ENCODE results near the gene GSTP1. TPM values are rescaled to one million over a fixed set of nuclear protein-coding genes. Genes with fewer than 3 reads are reported as not detected.
"Not testable (repeated sequence)": the region's sequence is repeated elsewhere in the genome, so short reads cannot be mapped to it uniquely, and the experiment has no call there.

The GSTP1 gene
- total RNA-seq, 1 experiment from 2014 or later, result 838 TPM

DNA sequence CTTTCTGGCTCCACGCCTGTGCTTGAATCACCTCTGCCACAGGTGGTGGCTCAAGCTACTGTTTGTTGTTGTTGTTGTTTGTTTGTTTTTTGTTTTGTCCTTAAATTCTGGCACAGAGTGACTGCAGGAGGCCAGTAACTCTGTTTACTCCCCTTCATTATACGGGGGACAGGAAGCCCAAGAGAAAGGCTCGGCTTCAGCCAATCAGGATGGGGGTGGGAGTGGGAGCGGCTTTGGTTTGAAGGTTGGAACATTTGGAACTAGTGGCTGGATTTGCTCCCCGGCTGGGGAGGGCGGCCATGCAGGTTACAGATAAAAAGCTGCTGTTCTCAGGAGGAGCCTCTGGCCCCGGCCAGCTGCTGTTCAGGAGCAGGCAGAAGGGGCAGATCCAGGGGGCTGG is 40.6 kb upstream of the GSTP1 start:
- Mint-ChIP-seq H3K36me3 (ENCODE audit: insufficient read depth, unreplicated experiment) (no peaks in the 10 kb centered on the region), H3K27ac (ENCODE audit: unreplicated experiment) (no peak overlapping the region), H3K4me3 (ENCODE audit: low read depth, unreplicated experiment) (no peak overlapping the region), H3K4me1 (ENCODE audit: low read depth, unreplicated experiment) (peaks cover 17% of the 10 kb centered on the region), H3K27me3 (ENCODE audit: unreplicated experiment) (no peaks in the 10 kb centered on the region), H3K9me3 (ENCODE audit: low read depth, unreplicated experiment) (no peaks in the 10 kb centered on the region)
- no peak for DNase-seq
- intact Hi-C loops (cut with micrococcal nuclease; ENCODE audit: unreplicated experiment), result no loop called here
- CTCF ChIA-PET, result no interaction called here
- no TSS peak for BruUV-seq (replicated peaks)
- TF ChIP-seq, protein P1, sequence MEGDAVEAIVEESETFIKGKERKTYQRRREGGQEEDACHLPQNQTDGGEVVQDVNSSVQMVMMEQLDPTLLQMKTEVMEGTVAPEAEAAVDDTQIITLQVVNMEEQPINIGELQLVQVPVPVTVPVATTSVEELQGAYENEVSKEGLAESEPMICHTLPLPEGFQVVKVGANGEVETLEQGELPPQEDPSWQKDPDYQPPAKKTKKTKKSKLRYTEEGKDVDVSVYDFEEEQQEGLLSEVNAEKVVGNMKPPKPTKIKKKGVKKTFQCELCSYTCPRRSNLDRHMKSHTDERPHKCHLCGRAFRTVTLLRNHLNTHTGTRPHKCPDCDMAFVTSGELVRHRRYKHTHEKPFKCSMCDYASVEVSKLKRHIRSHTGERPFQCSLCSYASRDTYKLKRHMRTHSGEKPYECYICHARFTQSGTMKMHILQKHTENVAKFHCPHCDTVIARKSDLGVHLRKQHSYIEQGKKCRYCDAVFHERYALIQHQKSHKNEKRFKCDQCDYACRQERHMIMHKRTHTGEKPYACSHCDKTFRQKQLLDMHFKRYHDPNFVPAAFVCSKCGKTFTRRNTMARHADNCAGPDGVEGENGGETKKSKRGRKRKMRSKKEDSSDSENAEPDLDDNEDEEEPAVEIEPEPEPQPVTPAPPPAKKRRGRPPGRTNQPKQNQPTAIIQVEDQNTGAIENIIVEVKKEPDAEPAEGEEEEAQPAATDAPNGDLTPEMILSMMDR (IDR thresholded peaks at IDR 0.05; ENCODE audit: unreplicated experiment), result no peak

DNA sequence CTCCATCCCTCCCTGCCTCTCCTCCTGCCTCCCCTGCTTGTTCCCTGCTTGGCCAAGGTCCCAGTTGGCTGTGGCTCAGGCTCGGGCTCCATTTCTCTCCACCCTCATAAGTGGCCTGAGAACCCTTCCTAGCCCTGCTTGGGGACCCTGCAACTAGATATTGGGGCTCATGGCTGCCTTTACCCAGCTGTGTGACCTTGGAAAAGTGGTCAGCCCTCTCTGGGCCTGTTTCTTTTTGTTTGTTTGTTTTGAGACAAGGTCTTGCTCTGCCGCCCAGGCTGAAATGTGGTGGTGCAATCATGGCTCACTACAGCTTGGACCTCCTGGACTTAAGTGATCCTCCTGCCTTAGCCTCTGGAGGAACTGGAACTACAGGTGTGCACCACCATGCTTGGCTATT is 40.0 kb upstream of the GSTP1 start:
- Mint-ChIP-seq H3K9me3 (ENCODE audit: low read depth, unreplicated experiment) (no peaks in the 10 kb centered on the region), H3K4me3 (ENCODE audit: low read depth, unreplicated experiment) (no peak overlapping the region), H3K36me3 (ENCODE audit: insufficient read depth, unreplicated experiment) (no peaks in the 10 kb centered on the region), H3K27ac (ENCODE audit: unreplicated experiment) (no peak overlapping the region), H3K27me3 (ENCODE audit: unreplicated experiment) (no peaks in the 10 kb centered on the region), H3K4me1 (ENCODE audit: low read depth, unreplicated experiment) (peaks cover 17% of the 10 kb centered on the region)
- no TSS peak for BruUV-seq (replicated peaks)
- CTCF ChIA-PET, result no interaction called here
- intact Hi-C loops (cut with micrococcal nuclease; ENCODE audit: unreplicated experiment), result no loop called here
- no peak for DNase-seq
- TF ChIP-seq, protein P1 (IDR thresholded peaks at IDR 0.05; ENCODE audit: unreplicated experiment), result no peak

DNA sequence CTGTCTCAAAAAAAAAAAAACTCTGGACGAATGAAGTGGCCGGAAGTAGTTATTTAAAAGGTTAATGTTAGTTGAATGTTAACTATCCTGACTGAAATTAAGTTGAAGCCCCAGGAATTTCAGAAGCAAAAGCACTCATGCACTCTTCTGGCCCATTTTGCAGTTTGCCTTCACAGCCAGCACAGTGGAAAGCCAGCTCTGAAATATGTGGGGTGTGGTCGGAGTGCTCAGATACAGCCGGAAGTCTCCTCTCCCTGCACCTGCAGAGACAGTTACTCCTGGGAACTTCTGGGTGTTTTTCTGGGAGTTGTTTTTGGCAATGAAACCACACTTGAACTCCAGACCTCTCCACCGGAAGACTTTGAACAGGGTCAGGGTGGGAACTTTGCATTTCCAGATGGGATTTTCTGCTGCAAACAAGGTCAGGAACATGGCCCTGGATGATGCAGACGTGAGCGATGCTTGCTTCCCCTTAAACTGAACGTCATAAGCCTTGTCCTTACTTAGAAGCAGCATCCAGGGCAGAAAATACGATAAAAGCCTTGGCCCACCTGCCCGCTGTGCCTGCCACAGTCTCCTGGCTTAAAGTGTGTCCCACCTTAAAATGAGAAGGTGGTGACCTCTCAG is 38.9 kb upstream of the GSTP1 start:
- intact Hi-C loops (cut with micrococcal nuclease; ENCODE audit: unreplicated experiment), result no loop called here
- DNase-seq, result peak; percentile 38
- BruUV-seq (replicated peaks), result no TSS peak

DNA sequence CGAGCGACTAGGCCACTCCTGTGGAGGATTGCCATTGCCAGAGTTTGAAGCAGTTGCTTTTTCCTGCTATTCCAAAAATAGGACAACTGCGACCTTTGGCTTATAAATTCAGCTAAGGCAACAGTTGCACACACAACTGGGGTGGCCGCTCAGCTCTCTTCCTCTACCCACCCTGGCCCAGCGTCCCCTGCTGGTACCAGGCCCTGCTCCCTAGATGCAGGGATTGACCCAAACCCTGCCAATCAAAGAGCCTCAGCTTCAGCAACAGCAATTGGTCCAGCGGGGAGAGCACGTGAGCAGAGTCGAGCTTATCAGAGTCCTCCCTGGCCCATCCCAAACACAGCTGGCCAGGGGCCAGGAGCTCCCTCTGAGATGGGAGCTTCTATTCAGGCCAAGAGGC is 38.3 kb upstream of the GSTP1 start:
- DNase-seq, result peak; percentile 28
- peaks cover 3% of the 10 kb centered on the region for H3K9me3 Mint-ChIP-seq (ENCODE audit: low read depth, unreplicated experiment)
- H3K27me3 Mint-ChIP-seq (ENCODE audit: unreplicated experiment), result no peaks in the 10 kb centered on the region
- intact Hi-C loops (cut with micrococcal nuclease; ENCODE audit: unreplicated experiment), result no loop called here
- BruUV-seq (replicated peaks), result no TSS peak
- CTCF ChIA-PET, result interaction anchor here (0.6 to 0.7 kb wide), 2 partner anchors 25 to 34 kb away, joined by 3 read pairs; no protein-coding TSS in a partner anchor
- no peak overlapping the region for H3K4me3 Mint-ChIP-seq (ENCODE audit: low read depth, unreplicated experiment)
- TF ChIP-seq, protein P1 (IDR thresholded peaks at IDR 0.05; ENCODE audit: unreplicated experiment), result no peak
- H3K27ac Mint-ChIP-seq (ENCODE audit: unreplicated experiment), result no peak overlapping the region
- H3K4me1 Mint-ChIP-seq (ENCODE audit: low read depth, unreplicated experiment), result peaks cover 17% of the 10 kb centered on the region
- no peaks in the 10 kb centered on the region for H3K36me3 Mint-ChIP-seq (ENCODE audit: insufficient read depth, unreplicated experiment)

More for the DNA sequence above, 38.9 kb upstream of the GSTP1 start:
- CTCF ChIA-PET, result interaction anchor here (0.7 kb wide), 1 partner anchor 26 kb away, joined by 3 read pairs; no protein-coding TSS in a partner anchor
- Mint-ChIP-seq H3K27me3 (ENCODE audit: unreplicated experiment) (no peaks in the 10 kb centered on the region), H3K27ac (ENCODE audit: unreplicated experiment) (peak overlapping the region; percentile 30), H3K9me3 (ENCODE audit: low read depth, unreplicated experiment) (no peaks in the 10 kb centered on the region), H3K36me3 (ENCODE audit: insufficient read depth, unreplicated experiment) (no peaks in the 10 kb centered on the region), H3K4me1 (ENCODE audit: low read depth, unreplicated experiment) (peaks cover 17% of the 10 kb centered on the region), H3K4me3 (ENCODE audit: low read depth, unreplicated experiment) (peak overlapping the region; percentile 32)
- TF ChIP-seq, protein P1 (IDR thresholded peaks at IDR 0.05; ENCODE audit: unreplicated experiment), result no peak

DNA sequence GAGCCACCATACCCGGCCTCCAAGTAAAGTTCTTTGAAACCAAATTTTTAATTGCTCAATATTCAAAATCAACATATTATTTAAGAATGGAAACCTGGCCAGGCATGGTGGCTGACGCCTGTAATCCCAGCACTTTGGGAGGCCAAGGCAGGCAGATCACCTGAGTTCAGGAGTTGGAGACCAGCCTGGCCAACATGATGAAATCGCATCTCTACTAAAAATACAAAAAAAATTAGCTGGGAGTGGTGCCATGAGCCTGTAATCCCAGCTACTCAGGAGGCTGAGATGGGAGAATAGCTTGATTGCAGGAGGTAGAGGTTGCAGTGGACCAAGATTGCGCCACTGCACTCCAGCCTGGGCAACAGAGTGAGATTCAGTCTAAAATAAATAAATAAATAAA is 35.5 kb upstream of the GSTP1 start:
- CTCF ChIA-PET; intact Hi-C loops (cut with micrococcal nuclease; ENCODE audit: unreplicated experiment); H3K27me3 Mint-ChIP-seq (ENCODE audit: unreplicated experiment): not testable (repeated sequence)

More for the DNA sequence above, 35.5 kb upstream of the GSTP1 start:
- H3K36me3 Mint-ChIP-seq (ENCODE audit: insufficient read depth, unreplicated experiment); BruUV-seq (replicated peaks); H3K27ac Mint-ChIP-seq (ENCODE audit: unreplicated experiment); H3K4me3 Mint-ChIP-seq (ENCODE audit: low read depth, unreplicated experiment); DNase-seq: not testable (repeated sequence)
- Mint-ChIP-seq H3K4me1 (ENCODE audit: low read depth, unreplicated experiment) (peaks cover 17% of the 10 kb centered on the region), H3K9me3 (ENCODE audit: low read depth, unreplicated experiment) (peaks cover 12% of the 10 kb centered on the region)
